OCI-LY7 (cell line): ENCODE results near the gene BMP2. TPM values are rescaled to one million over a fixed set of nuclear protein-coding genes. Genes with fewer than 3 reads are reported as not detected.

Experiments used
- BruUV-seq: library from RNA; stranded (reverse); fragments of 400-500 nt; replicated peaks from 2 replicates; lab custom pipeline; 2021; lab: Mats Ljungman, UMichigan
- CTCF ChIA-PET: fragments of 300-600 bp; sonication (Branson Sonifier 250); formaldehyde crosslinking; loops from one replicate; lab custom pipeline; 2022; ENCODE audit warnings: antibody characterized with exemption; ENCODE audit not compliant: unreplicated experiment; lab: Charles Lee
- POLR2A ChIA-PET: fragments of 300-600 bp; sonication (Branson Sonifier 250); formaldehyde crosslinking; loops from one replicate; lab custom pipeline; 2022; ENCODE audit warnings: antibody characterized with exemption; lab: Charles Lee
- DNase-seq: peaks from one replicate; pipeline ENCODE4 v3.0.0-alpha.2; 2015; ENCODE audit warnings: low spot score
- H2AFZ ChIP-seq: fragments of 200-600 bp; sonication (generic), shearing (Covaris generic); 2 replicates; pipeline ENCODE4 v1.6.1; 2014; ENCODE audit warnings: mild to moderate bottlenecking, antibody characterized with exemption, low read length, moderate library complexity
- H3K27ac ChIP-seq: fragments of 200-600 bp; sonication (generic); 2 replicates; pipeline ENCODE4 v1.5.1; 2014; ENCODE audit warnings: mixed run types, low read depth, mild to moderate bottlenecking, moderate library complexity, low read length, inconsistent platforms; ENCODE audit not compliant: poor library complexity, severe bottlenecking
- H3K36me3 ChIP-seq: fragments of 200-600 bp; sonication (generic); 2 replicates; pipeline ENCODE4 v1.6.1; 2014; ENCODE audit warnings: mild to moderate bottlenecking, antibody characterized with exemption, low read length, moderate library complexity, mixed read lengths; ENCODE audit not compliant: insufficient read depth
- H3K4me1 ChIP-seq: fragments of 200-600 bp; sonication (generic); 2 replicates; pipeline ENCODE4 v1.5.1; 2014; ENCODE audit warnings: mild to moderate bottlenecking, low read length; ENCODE audit not compliant: insufficient read depth, poor library complexity, severe bottlenecking
- H3K4me2 ChIP-seq: fragments of 200-600 bp; sonication (generic); 2 replicates; pipeline ENCODE4 v1.6.1; 2014; ENCODE audit warnings: mild to moderate bottlenecking, low read length
- H3K4me3 ChIP-seq: fragments of 200-600 bp; sonication (generic); 2 replicates; pipeline ENCODE4 v1.5.1; 2014; ENCODE audit warnings: mild to moderate bottlenecking, low read depth, low read length; ENCODE audit not compliant: poor library complexity, severe bottlenecking
- H3K79me2 ChIP-seq: fragments of 200-600 bp; sonication (generic); 2 replicates; pipeline ENCODE4 v1.6.1; 2016; ENCODE audit warnings: low read depth, mild to moderate bottlenecking, low read length, moderate library complexity, mixed read lengths; ENCODE audit not compliant: insufficient read depth
- H3K9me2 ChIP-seq: fragments of 200-600 bp; sonication (generic); 2 replicates; pipeline ENCODE4 v1.6.1; 2016; ENCODE audit warnings: mild to moderate bottlenecking, low read length, mixed read lengths; ENCODE audit not compliant: insufficient read depth
- H3K9me3 ChIP-seq: fragments of 200-600 bp; sonication (generic); 2 replicates; pipeline ENCODE4 v1.6.1; 2014; ENCODE audit warnings: mild to moderate bottlenecking, mixed run types, low read length, mixed read lengths
- H4K20me1 ChIP-seq: fragments of 200-600 bp; sonication (generic); 2 replicates; pipeline ENCODE4 v1.6.1; 2014; ENCODE audit warnings: mild to moderate bottlenecking, antibody characterized with exemption, low read length, moderate library complexity, mixed read lengths; ENCODE audit not compliant: insufficient read depth
- EZH2phosphoT487 ChIP-seq: fragments of 200-600 bp; sonication (generic); IDR thresholded peaks from 2 replicates; pipeline ENCODE4 v1.6.1; 2018; ENCODE audit warnings: low read depth, borderline replicate concordance, mild to moderate bottlenecking, mixed run types, antibody characterized with exemption, low read length, moderate library complexity, mixed read lengths
- intact Hi-C: fragments of 100-400 bp; cut with micrococcal nuclease; formaldehyde crosslinking; loops from one replicate; pipeline ENCODE4 v1.10.0; 2022; ENCODE audit not compliant: unreplicated experiment
- total RNA-seq, 2 experiments: library from RNA; depleted of rRNA in 1 of 2; stranded (reverse); fragments of >200 nt in 1 of 2; shearing (Covaris generic) in 1 of 2; gene quantifications; 2 replicates each; pipeline ENCODE4 v1.2.3, GENCODE V29; 2014 to 2022
- TF ChIP-seq, protein P1 (sequence below): fragments of 200-600 bp; sonication (generic); conservative IDR thresholded peaks from 2 replicates; pipeline ENCODE4 v1.5.1; 2014; ENCODE audit warnings: mild to moderate bottlenecking, antibody characterized with exemption, low read length, moderate library complexity, mixed read lengths

BMP2 gene
- total RNA-seq, 2 experiments from 2014 or later, result not detected

DNA sequence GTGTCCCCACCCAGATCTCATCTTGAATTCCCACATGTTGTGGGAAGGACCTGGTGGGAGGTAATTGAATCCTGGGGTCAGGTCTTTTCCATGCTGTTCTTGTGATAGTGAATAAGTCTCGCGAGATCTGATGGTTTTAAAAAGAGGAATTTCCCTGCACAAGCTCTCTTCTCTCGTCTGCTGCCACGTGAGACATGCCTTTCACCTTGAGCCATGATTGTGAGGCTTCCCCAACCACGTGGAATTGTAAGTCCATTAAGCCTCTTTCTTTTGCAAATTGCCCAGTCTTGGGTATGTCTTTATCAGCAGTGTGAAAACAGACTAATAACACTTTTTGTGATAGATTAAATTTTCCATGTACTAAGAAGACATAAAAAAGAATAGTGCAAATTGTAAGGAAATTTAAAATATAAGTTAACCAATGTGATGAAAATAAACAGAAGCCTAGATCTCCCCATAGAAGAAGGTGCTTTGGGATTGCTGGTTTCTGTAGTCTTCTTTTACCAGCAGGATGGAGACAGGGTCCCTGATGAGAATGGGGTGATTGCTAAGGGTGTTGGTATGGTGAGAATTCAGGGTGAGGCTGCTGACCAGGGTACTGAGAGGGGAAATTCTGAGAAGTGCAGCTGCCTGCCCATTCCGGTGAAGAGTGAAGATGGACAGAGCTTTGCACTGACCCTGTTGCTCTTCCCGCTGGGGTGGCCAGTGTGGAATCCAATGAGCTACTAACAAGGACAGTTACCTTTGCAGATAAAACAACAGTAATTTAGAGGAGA, 50.7 kb downstream of the BMP2 start:
- no peak for DNase-seq
- ChIA-PET POLR2A (no interaction called here), CTCF (no interaction called here)
- intact Hi-C loops, result no loop called here
- Histone ChIP-seq H3K9me2 (no peaks in the 10 kb centered on the region), H3K27ac (no peak overlapping the region), H3K4me3 (no peak overlapping the region), H4K20me1 (no peaks in the 10 kb centered on the region), H3K36me3 (no peaks in the 10 kb centered on the region), H3K4me2 (no peak overlapping the region), H3K4me1 (no peaks in the 10 kb centered on the region), H3K9me3 (no peaks in the 10 kb centered on the region), H2AFZ (no peak overlapping the region), H3K79me2 (no peaks in the 10 kb centered on the region)
- no TSS peak for BruUV-seq
- TF ChIP-seq, protein P1, sequence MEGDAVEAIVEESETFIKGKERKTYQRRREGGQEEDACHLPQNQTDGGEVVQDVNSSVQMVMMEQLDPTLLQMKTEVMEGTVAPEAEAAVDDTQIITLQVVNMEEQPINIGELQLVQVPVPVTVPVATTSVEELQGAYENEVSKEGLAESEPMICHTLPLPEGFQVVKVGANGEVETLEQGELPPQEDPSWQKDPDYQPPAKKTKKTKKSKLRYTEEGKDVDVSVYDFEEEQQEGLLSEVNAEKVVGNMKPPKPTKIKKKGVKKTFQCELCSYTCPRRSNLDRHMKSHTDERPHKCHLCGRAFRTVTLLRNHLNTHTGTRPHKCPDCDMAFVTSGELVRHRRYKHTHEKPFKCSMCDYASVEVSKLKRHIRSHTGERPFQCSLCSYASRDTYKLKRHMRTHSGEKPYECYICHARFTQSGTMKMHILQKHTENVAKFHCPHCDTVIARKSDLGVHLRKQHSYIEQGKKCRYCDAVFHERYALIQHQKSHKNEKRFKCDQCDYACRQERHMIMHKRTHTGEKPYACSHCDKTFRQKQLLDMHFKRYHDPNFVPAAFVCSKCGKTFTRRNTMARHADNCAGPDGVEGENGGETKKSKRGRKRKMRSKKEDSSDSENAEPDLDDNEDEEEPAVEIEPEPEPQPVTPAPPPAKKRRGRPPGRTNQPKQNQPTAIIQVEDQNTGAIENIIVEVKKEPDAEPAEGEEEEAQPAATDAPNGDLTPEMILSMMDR, result no peak
- no peak for TF ChIP-seq EZH2phosphoT487

- H3K9me3 ChIP-seq, result no peaks in the 10 kb centered on the region
- no peak overlapping the region for H2AFZ ChIP-seq
- no peak for TF ChIP-seq EZH2phosphoT487
- TF ChIP-seq, protein P1, result 0 out of 2 replicates have a peak, but pooled peaks have one; percentile 12
- H3K4me3 ChIP-seq, result no peak overlapping the region
- no peak overlapping the region for H3K27ac ChIP-seq
- ChIA-PET CTCF (no interaction called here), POLR2A (no interaction called here)
- intact Hi-C loops, result no loop called here
- H3K9me2 ChIP-seq, result no peaks in the 10 kb centered on the region
- no peaks in the 10 kb centered on the region for H3K4me1 ChIP-seq
- no peaks in the 10 kb centered on the region for H3K36me3 ChIP-seq
- H3K79me2 ChIP-seq, result no peaks in the 10 kb centered on the region
- no peaks in the 10 kb centered on the region for H4K20me1 ChIP-seq
- no peak for DNase-seq
- no TSS peak for BruUV-seq
- no peak overlapping the region for H3K4me2 ChIP-seq
These were observed 52.1 kb downstream of the BMP2 start for GRCh38 chr20:6819599-6819998.

DNA sequence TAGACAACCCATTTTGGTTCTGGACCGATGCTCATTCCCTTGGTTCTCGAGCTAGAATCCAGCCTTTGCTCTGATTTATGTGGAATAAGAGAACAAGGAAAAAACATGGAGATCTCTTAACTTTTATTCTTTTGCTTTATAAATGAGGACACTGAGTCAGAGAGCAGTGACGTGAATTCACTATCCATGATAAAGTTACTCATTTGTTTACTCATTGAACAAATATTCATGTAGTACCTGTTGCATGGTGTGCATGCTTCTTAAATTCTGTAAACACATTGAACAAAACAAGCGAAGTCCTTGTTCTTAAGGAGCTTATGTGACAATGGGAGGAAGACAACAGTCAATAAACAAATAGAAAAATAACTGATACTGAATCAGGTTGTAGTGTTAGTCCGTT, 56.9 kb downstream of the BMP2 start:
- no peak for DNase-seq
- H3K79me2 ChIP-seq, result no peaks in the 10 kb centered on the region
- CTCF ChIA-PET, result no interaction called here
- intact Hi-C loops, result no loop called here
- H2AFZ ChIP-seq, result no peak overlapping the region
- BruUV-seq, result no TSS peak
- H3K36me3 ChIP-seq, result no peaks in the 10 kb centered on the region
- no peak overlapping the region for H3K4me3 ChIP-seq
- H3K27ac ChIP-seq, result no peak overlapping the region
- H3K4me2 ChIP-seq, result no peak overlapping the region
- POLR2A ChIA-PET, result interaction anchor here (1.3 kb wide), 1 partner anchor 11 kb away, joined by 3 read pairs; no protein-coding TSS in a partner anchor
- H4K20me1 ChIP-seq, result no peaks in the 10 kb centered on the region
- TF ChIP-seq EZH2phosphoT487, result no peak
- TF ChIP-seq, protein P1, result no peak
- H3K9me2 ChIP-seq, result no peaks in the 10 kb centered on the region
- no peaks in the 10 kb centered on the region for H3K9me3 ChIP-seq
- no peaks in the 10 kb centered on the region for H3K4me1 ChIP-seq
